Measurements from ENCODE around the gene ARHGEF17.

The ARHGEF17 gene

GRCh38 chr11:73335204-73335923 lies 27.3 kb downstream of the ARHGEF17 start:
- peak; percentile 55 for DNase-seq

- no peak for DNase-seq
These were observed 29.8 kb downstream of the ARHGEF17 start for GRCh38 chr11:73337846-73338245.

- no peak for DNase-seq
These were observed 30.2 kb downstream of the ARHGEF17 start for GRCh38 chr11:73338279-73338678.

GRCh38 chr11:73340164-73340563 lies 32.1 kb downstream of the ARHGEF17 start:
- no peak for DNase-seq

- DNase-seq: no peak
These were observed 34.6 kb downstream of the ARHGEF17 start for GRCh38 chr11:73342633-73343032.

GRCh38 chr11:73343076-73343873 lies 35.2 kb downstream of the ARHGEF17 start:
- DNase-seq: no peak

- peak; percentile 11 for DNase-seq
These were observed 36.1 kb downstream of the ARHGEF17 start for GRCh38 chr11:73344191-73344607.

GRCh38 chr11:73345481-73346160 lies 37.5 kb downstream of the ARHGEF17 start:
- no peak for DNase-seq

GRCh38 chr11:73346186-73346935 lies 38.3 kb downstream of the ARHGEF17 start:
- DNase-seq: no peak

GRCh38 chr11:73347067-73347466 lies 39.0 kb downstream of the ARHGEF17 start:
- no peak for DNase-seq

- DNase-seq: no peak
These were observed 40.8 kb downstream of the ARHGEF17 start for GRCh38 chr11:73348838-73349237.

- no peak for DNase-seq
These were observed 41.6 kb downstream of the ARHGEF17 start for GRCh38 chr11:73349633-73350032.

- DNase-seq: peak; percentile 41
These were observed 43.0 kb downstream of the ARHGEF17 start for GRCh38 chr11:73350908-73351636.

- DNase-seq: no peak
These were observed 45.3 kb downstream of the ARHGEF17 start for GRCh38 chr11:73353422-73353821.

GRCh38 chr11:73355109-73355508 lies 47.0 kb downstream of the ARHGEF17 start:
- no peak for DNase-seq

- no peak for DNase-seq
These were observed 49.1 kb downstream of the ARHGEF17 start for GRCh38 chr11:73356979-73357860.

GRCh38 chr11:73358071-73358470 lies 50.0 kb downstream of the ARHGEF17 start:
- no peak for DNase-seq

- DNase-seq: no peak
These were observed 51.3 kb downstream of the ARHGEF17 start for GRCh38 chr11:73359341-73359740.

GRCh38 chr11:73359930-73360742 lies 52.1 kb downstream of the ARHGEF17 start:
- no peak for DNase-seq

- no peak for DNase-seq
These were observed 52.8 kb downstream of the ARHGEF17 start for GRCh38 chr11:73360743-73361369.

All from NCI-H2107 (cell line).